Activated CD8-positive, alpha-beta T cell treated with anti-CD3 and anti-CD28 coated beads, Interleukin-2, amount 10 ng/mL, durations not matched to agents 7 days and 5 days (primary cell): ENCODE measurements around the gene CDC42BPG. TPM values are rescaled to one million over a fixed set of nuclear protein-coding genes. Genes with fewer than 3 reads are reported as not detected.
A peak's percentile ranks its signal among the peaks of the same experiment; 100 is the strongest.
"Not testable (repeated sequence)": the region's sequence is repeated elsewhere in the genome, so short reads cannot be mapped to it uniquely, and the experiment has no call there.

ENCODE experiments used
- ATAC-seq: fragments of 150-1000 bp; cut with Tn5 transposase; one replicate; pipeline ENCODE4 v1.10.0; 2021; ENCODE audit warnings: moderate library complexity
- CTCF ChIA-PET: fragments of 350-600 bp; sonication (Branson Sonifier 250); formaldehyde crosslinking; loops from one replicate; lab custom pipeline; 2021; ENCODE audit warnings: antibody characterized with exemption; lab: Charles Lee
- POLR2A ChIA-PET: fragments of 350-600 bp; sonication (Branson Sonifier 250); formaldehyde crosslinking; loops from one replicate; lab custom pipeline; 2021; ENCODE audit warnings: antibody characterized with exemption; lab: Charles Lee
- DNase-seq: peaks from one replicate; pipeline ENCODE4 v3.0.0-alpha.2; 2020
- H3K27ac Mint-ChIP-seq: one replicate; pipeline ENCODE4 v1.8.0; 2021; ENCODE audit warnings: mild to moderate bottlenecking, mixed read lengths
- H3K27me3 Mint-ChIP-seq: one replicate; pipeline ENCODE4 v1.8.0; 2021; ENCODE audit warnings: low read depth, mixed read lengths
- H3K36me3 Mint-ChIP-seq: one replicate; pipeline ENCODE4 v1.8.0; 2021; ENCODE audit warnings: low read depth, mixed read lengths
- H3K4me1 Mint-ChIP-seq: one replicate; pipeline ENCODE4 v1.8.0; 2021; ENCODE audit warnings: low read depth, mixed read lengths
- H3K4me3 Mint-ChIP-seq: one replicate; pipeline ENCODE4 v1.8.0; 2021; ENCODE audit warnings: mild to moderate bottlenecking, mixed read lengths
- H3K9me3 Mint-ChIP-seq: one replicate; pipeline ENCODE4 v1.8.0; 2022; ENCODE audit warnings: mixed read lengths; ENCODE audit not compliant: insufficient read depth
- total RNA-seq, 2 experiments: library from RNA; stranded (reverse); gene quantifications; one replicate each; pipeline ENCODE4 v1.2.3, GENCODE V29; 2021

Gene CDC42BPG
- total RNA-seq, 2 experiments from 2014 or later, result 0.61 to 1.2 TPM

DNA sequence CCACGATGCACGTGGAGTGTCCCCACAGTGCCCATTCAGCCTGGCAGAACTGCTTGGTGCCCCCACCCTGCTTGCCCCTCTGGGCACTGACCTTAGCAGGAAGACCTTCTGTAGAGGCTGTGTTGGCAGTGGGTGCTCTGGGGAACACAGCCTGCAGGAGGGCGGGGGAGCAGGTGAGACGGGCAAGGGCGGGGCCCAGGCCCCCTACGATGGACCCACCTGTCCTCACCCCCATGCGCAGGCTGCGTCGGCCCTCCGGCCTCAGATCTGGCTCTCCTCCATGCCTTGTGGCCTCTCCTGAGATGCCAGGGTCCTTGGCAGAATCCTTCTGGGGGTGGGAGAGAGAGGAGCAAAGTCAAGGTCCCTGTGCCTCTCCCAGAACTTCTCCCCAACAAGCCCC, 10.9 kb downstream of the CDC42BPG start:
- no peak overlapping the region for H3K27ac Mint-ChIP-seq
- DNase-seq, result no peak
- H3K36me3 Mint-ChIP-seq, result no peaks in the 10 kb centered on the region
- no peaks in the 10 kb centered on the region for H3K27me3 Mint-ChIP-seq
- H3K9me3 Mint-ChIP-seq, result no peaks in the 10 kb centered on the region
- H3K4me1 Mint-ChIP-seq, result peaks cover 12% of the 10 kb centered on the region
- no peak overlapping the region for H3K4me3 Mint-ChIP-seq
- CTCF ChIA-PET, result interaction anchor here (3.8 kb wide), 1 partner anchor 13 kb away, joined by 31 read pairs; the partner anchor contains the start of gene CDC42BPG
- POLR2A ChIA-PET, result no interaction called here
- no peak for ATAC-seq

DNA sequence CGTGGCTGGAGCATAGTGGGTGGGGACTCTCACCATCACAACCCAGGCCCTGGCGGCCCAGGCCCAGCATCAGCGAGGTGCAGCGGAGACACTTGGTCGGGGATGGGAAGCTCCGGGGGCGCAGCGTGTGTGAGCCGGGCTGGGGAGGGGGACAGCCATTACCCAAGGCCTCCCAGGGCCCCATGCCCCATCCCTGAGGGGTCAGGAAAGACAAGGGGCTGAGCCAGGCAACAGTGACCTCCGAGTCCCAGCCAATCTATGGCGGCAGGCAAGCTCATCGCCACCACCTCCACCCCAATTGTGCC, 11.3 kb downstream of the CDC42BPG start:
- Mint-ChIP-seq H3K9me3 (no peaks in the 10 kb centered on the region), H3K27ac (no peak overlapping the region), H3K4me1 (peaks cover 12% of the 10 kb centered on the region), H3K36me3 (no peaks in the 10 kb centered on the region), H3K4me3 (no peak overlapping the region), H3K27me3 (no peaks in the 10 kb centered on the region)
- no peak for DNase-seq
- no peak for ATAC-seq
- ChIA-PET CTCF (interaction anchor here (3.8 kb wide), 1 partner anchor 13 kb away, joined by 31 read pairs; the partner anchor contains the start of gene CDC42BPG), POLR2A (no interaction called here)

DNA sequence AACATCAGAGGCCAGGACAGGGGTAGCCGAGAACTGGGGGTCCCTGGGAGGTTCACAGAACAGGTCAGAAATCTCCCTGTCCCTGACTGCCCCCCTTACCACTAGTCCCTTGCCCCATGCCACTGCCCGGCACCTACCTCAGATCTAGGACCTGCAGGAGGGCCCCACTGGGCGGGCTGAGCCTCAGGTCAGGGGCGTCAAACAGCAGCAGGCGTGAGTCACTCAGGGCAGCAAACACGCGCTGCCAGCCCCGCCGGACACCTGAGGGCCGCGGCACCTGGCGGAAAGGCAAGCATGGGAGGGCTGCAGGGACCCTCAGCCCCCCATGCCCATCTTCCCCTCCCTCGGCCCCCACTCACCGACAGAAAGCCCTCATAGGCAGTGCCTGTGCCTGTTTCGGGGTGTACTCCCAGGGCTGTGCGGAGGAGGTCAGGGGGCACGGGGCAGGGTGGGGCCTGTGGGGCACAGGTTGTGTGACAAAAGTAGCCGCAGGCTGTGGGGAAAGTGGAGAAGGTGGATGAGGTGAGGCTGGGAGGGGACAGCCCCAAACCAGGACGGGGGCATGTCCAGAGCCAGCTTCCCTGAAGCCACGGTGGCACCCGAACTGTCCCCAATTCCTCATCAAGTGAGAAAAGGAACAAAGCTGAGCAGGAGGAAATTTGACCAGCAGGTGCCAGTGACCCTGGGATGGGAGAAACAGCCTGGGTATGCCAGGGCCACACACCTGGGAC, 11.8 kb downstream of the CDC42BPG start:
- Mint-ChIP-seq H3K4me3 (no peak overlapping the region), H3K36me3 (no peaks in the 10 kb centered on the region), H3K27me3 (no peaks in the 10 kb centered on the region), H3K4me1 (peaks cover 10% of the 10 kb centered on the region), H3K27ac (no peak overlapping the region), H3K9me3 (no peaks in the 10 kb centered on the region)
- POLR2A ChIA-PET, result no interaction called here
- DNase-seq, result no peak
- CTCF ChIA-PET, result no interaction called here
- ATAC-seq, result no peak

DNA sequence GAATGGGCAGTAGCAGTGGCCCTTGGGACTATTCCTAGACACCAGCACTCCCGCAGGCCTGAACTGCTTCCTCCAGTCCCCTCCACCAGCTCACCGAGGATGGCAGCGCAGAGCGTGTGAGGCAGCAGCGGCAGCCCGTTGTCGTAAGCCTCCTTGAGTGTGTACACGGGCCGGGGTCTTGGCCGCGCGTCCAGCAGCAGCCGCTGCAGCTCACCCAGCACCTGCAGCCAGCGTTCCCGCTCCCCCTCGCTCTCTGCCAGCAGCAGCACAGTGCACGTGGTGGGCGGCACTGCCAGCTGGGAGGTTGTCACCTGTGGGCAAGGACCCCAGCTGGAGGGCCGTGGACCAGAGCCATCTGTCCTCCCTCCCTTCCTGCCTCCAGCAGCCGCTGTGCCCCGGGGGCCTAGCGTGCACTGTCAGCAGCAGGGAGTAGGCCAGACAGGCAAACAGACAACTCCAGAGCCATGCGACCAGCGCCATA, 13.0 kb downstream of the CDC42BPG start:
- Mint-ChIP-seq H3K36me3 (no peaks in the 10 kb centered on the region), H3K9me3 (no peaks in the 10 kb centered on the region), H3K27ac (no peak overlapping the region), H3K27me3 (no peaks in the 10 kb centered on the region), H3K4me1 (no peaks in the 10 kb centered on the region), H3K4me3 (no peak overlapping the region)
- POLR2A ChIA-PET, result no interaction called here
- CTCF ChIA-PET, result interaction anchor here (1.1 kb wide), 1 partner anchor 143 kb away, joined by 3 read pairs; no protein-coding TSS in a partner anchor
- no peak for ATAC-seq
- DNase-seq, result no peak

DNA sequence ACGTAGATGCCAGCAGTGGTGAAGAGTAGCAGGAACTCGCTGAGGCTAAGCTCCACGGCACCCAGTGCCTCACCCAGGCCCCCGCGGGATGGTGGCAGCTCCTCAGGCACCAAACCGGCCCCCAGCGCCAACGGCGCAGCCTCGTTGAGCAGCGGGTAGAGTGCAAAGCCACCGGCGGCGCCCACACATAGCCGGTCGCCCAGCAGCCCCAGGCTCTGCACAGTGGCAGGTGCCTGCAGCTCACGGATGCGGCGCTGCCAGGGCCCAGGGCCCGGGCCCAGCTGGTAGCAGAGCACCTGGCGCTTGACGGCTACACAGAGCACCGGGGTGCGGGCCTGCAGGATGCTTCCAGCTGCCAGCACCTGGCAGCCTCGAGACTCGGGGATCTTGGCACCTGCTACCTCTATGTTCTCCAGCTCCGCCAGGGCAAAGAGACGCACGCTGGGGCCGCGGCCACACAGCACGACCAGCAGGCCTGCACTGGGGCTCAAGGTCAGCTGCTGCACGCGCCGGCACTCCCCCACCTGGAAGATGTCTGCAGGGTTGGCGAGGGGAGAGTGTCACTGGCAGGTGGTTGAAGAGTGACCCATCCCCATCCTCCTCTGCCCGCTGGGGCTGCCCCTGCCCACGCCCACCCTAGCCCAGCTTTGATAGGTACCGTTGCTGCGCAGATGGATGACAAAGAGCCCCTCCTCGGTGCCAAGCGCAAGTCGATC, 14.8 kb downstream of the CDC42BPG start:
- no peak overlapping the region for H3K4me3 Mint-ChIP-seq
- no peaks in the 10 kb centered on the region for H3K4me1 Mint-ChIP-seq
- no peak for ATAC-seq
- no peaks in the 10 kb centered on the region for H3K36me3 Mint-ChIP-seq
- ChIA-PET POLR2A (no interaction called here), CTCF (interaction anchor here (1.0 kb wide), 1 partner anchor 14 kb away, joined by 3 read pairs; no protein-coding TSS in a partner anchor)
- no peaks in the 10 kb centered on the region for H3K27me3 Mint-ChIP-seq
- H3K27ac Mint-ChIP-seq, result no peak overlapping the region
- no peaks in the 10 kb centered on the region for H3K9me3 Mint-ChIP-seq
- DNase-seq, result no peak

DNA sequence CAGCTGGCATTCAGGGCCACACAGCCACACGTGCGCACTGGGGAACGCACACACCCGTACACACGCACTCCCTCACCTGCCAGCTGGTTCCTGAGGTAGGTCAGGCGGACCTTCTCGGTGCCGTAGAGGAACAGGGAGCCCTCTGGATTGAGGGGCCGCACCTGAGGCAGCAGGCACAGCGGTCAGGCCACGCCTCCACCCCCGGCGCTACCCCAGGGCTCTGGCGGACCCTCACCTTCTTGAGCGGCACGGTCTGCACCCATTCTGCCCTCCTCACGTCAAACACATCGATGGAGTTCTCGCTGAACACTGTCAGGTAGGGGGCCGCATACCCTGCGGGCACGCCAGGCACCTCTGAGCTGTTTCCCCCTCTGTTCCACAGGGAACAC, 17.0 kb downstream of the CDC42BPG start:
- Mint-ChIP-seq H3K36me3 (no peaks in the 10 kb centered on the region), H3K27ac (no peak overlapping the region), H3K4me3 (no peak overlapping the region), H3K27me3 (no peaks in the 10 kb centered on the region), H3K4me1 (no peaks in the 10 kb centered on the region), H3K9me3 (no peaks in the 10 kb centered on the region)
- ChIA-PET CTCF (no interaction called here), POLR2A (no interaction called here)
- ATAC-seq (no peak), DNase-seq (no peak)

DNA sequence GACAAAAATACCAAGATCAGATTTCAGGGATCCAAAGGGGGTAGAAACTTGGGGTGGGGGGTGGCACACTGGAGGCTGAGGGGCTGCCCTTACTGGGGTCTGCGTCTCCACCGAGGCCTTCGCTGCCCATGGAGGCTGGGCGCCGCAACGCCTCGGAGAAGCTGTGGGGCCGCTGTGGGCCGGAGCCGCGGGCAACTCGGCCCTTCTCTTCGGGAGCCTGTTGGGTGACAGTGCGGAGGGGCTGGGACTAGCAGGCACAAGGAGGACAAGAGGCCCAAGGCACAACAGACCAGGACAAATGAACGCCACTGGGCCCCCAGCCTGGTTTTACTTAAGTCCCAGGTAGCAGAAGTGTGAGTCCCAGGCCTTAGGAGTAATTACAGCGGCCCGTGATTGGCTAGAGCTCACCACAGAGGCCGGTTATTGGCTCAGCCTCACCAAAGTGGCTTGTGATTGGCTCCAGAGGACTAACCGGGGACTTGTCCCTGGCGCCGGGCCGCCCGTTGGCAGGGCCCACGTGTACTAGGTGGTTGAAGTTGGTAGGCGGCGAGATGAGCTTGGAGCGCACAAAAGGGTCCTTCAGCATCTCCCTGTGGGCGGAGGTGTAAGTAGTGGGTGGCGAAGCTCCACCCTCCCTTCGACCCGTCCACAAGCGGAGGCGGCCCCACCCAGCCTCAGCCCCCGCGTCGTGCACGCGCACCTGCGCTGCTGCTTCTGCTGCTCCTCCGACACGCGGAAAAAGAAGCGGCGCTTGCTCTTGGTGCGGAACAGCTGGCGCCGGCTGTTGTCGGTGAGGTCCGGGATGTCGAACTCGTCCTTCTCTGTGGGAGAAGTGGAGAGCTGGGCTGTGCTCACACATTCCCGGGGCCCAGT, 17.6 kb downstream of the CDC42BPG start:
- ATAC-seq, result no peak
- ChIA-PET CTCF (no interaction called here), POLR2A (interaction anchor here (0.6 kb wide), 1 partner anchor 94 kb away, joined by 3 read pairs; no protein-coding TSS in a partner anchor)

DNA sequence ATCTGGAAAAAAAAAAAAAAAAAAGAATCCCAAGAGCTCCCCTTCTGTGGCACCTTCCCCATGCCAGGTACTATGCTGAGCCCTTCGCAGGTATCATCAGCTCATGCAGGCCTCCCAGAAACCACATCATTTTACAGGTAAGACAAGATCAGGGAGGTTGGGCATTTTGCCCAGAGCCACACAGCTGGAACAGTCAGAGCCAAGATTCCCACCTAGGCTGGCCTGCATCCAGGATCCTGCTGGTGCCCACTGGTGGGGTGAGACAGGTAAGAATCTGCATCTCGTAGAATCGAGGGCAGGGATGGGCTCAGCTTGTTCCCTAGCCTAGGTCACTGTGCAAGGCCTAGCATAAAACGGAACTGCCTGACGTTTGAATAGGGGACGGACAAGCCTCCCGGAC, 18.4 kb downstream of the CDC42BPG start:
- Mint-ChIP-seq H3K36me3 (no peaks in the 10 kb centered on the region), H3K4me3 (no peak overlapping the region), H3K4me1 (no peaks in the 10 kb centered on the region), H3K27me3 (no peaks in the 10 kb centered on the region), H3K27ac (no peak overlapping the region), H3K9me3 (no peaks in the 10 kb centered on the region)
- ChIA-PET CTCF (no interaction called here), POLR2A (interaction anchor here (0.6 kb wide), 1 partner anchor 95 kb away, joined by 3 read pairs; no protein-coding TSS in a partner anchor)
- DNase-seq (no peak), ATAC-seq (no peak)

More for the DNA sequence above, 17.6 kb downstream of the CDC42BPG start:
- H3K9me3 Mint-ChIP-seq, result no peaks in the 10 kb centered on the region
- H3K27me3 Mint-ChIP-seq, result no peaks in the 10 kb centered on the region
- no peak overlapping the region for H3K27ac Mint-ChIP-seq
- no peak overlapping the region for H3K4me3 Mint-ChIP-seq
- no peaks in the 10 kb centered on the region for H3K36me3 Mint-ChIP-seq
- H3K4me1 Mint-ChIP-seq, result no peaks in the 10 kb centered on the region
- no peak for DNase-seq

DNA sequence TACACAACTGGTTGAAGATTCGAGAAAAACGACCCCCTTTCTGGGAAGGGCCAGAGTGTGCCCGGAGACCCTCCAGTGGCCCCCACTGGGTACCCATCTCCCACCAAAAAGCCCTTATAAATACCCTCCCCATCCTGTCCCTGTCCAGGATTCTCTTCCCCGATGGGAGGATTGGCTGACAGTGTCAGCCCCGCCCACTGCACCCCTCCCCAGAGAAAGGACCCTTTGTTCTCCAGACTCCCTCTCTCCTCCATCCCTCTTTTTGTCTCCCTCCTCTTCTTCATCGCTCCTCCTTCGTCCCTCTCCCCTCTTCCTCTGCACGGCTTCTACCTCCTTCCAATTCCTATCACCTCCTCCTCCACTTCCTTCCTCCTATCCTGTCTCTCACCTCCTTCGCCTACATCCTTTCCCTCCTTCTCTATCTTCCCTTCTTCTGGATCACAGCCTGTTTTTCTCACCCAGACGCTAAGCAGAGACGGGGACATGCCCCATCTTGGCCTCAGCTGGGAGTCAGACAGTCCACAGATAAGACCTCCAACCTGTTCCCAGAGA, 20.8 kb downstream of the CDC42BPG start:
- Mint-ChIP-seq H3K27ac (no peak overlapping the region), H3K9me3 (no peaks in the 10 kb centered on the region), H3K27me3 (no peaks in the 10 kb centered on the region), H3K4me1 (no peaks in the 10 kb centered on the region), H3K4me3 (no peak overlapping the region), H3K36me3 (no peaks in the 10 kb centered on the region)
- POLR2A ChIA-PET, result no interaction called here
- ATAC-seq (no peak), DNase-seq (no peak)
- CTCF ChIA-PET, result no interaction called here

DNA sequence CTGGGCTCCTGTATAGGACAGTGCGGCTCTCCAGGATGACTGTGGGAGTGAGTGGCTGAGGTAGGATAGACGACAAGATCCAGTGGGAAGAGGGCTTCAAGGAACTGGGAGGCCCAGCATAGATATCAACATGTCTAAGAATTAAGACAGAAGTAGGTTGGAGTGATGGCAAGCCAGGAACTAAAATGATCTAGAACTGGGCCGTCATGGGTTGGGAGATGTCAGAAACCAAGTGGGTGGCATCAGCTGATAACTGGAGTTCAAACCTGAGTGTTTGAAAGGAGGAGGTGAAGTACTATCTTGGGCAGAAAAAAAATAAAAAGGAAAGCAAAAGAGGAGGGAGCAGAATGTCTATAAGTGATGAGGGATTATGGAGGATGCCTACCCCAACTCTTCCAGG, 27.0 kb downstream of the CDC42BPG start:
- ChIA-PET POLR2A (no interaction called here), CTCF (interaction anchor here (1.2 kb wide), 1 partner anchor 26 kb away, joined by 3 read pairs; the partner anchor contains the start of gene CDC42BPG)
- H3K4me3 Mint-ChIP-seq, result no peak overlapping the region
- H3K27me3 Mint-ChIP-seq, result no peaks in the 10 kb centered on the region
- H3K27ac Mint-ChIP-seq, result peak overlapping the region; percentile 40
- H3K9me3 Mint-ChIP-seq, result no peaks in the 10 kb centered on the region
- DNase-seq, result no peak
- no peaks in the 10 kb centered on the region for H3K36me3 Mint-ChIP-seq
- ATAC-seq, result no peak
- H3K4me1 Mint-ChIP-seq, result no peaks in the 10 kb centered on the region

DNA sequence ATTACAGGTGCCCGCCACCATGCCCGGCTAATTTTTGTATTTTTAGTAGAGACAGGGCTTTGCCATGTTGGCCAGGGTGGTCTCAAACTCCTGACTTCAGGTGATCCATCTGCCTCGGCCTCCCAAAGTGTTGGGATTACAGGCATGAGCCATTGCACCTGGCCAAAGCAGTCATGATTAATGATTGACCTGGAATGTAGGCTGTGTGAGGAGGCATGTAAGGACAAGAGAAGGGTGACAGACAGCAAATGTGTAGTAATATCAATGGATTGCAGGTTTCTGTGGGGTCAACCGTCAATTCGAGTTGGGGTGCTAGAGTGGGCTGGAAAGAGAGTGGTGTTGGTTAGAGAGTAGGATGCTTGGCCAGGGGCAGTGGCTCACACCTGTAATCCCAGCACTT, 29.0 kb downstream of the CDC42BPG start:
- CTCF ChIA-PET, H3K4me3 Mint-ChIP-seq, H3K4me1 Mint-ChIP-seq, H3K9me3 Mint-ChIP-seq, ATAC-seq, H3K27ac Mint-ChIP-seq, H3K36me3 Mint-ChIP-seq, H3K27me3 Mint-ChIP-seq, DNase-seq: not testable (repeated sequence)
- POLR2A ChIA-PET, result interaction anchor here (1.0 kb wide), 1 partner anchor 90 kb away, joined by 3 read pairs; no protein-coding TSS in a partner anchor
